ENCODE results near the gene CELA3B.

GRCh38 chr1:21927533-21928237 lies 49.1 kb upstream of the CELA3B start:
- no peak for TF ChIP-seq CTCF (optimal IDR thresholded peaks at IDR 0.05 in 1 of 3, IDR thresholded peaks at IDR 0.05 in 1 of 3, conservative IDR thresholded peaks at IDR 0.05 in 1 of 3; ENCODE audit: extremely low read depth in 1 of 3, insufficient read depth in 2 of 3, low read length in 3 of 3)
- TF ChIP-seq EZH2 (IDR thresholded peaks at IDR 0.05; ENCODE audit: low read length), result no peak
